Endothelial cell of umbilical vein (primary cell): ENCODE results near the gene RAB3B. TPM values are rescaled to one million over a fixed set of nuclear protein-coding genes. Genes with fewer than 3 reads are reported as not detected.

Experiments used
- BruUV-seq: library from RNA; stranded (reverse); fragments of 400-500 nt; replicated peaks from 2 replicates; lab custom pipeline; 2021; lab: Mats Ljungman, UMichigan
- CTCF ChIA-PET: fragments of 300-600, 350-600 bp; sonication (Branson Sonifier 250); formaldehyde crosslinking; loops from one replicate; lab custom pipeline; 2021; ENCODE audit warnings: antibody characterized with exemption, inconsistent platforms; lab: Charles Lee
- POLR2A ChIA-PET: fragments of 300-600, 350-600 bp; sonication (Branson Sonifier 250); formaldehyde crosslinking; loops from one replicate; lab custom pipeline; 2021; ENCODE audit warnings: antibody characterized with exemption, inconsistent platforms; lab: Charles Lee
- DNase-seq: peaks from one replicate; pipeline ENCODE4 v3.0.0-alpha.2; 2011; ENCODE audit warnings: low read depth, low spot score
- FAIRE-seq: peaks from 2 replicates; lab custom pipeline; 2011; peaks lifted over from hg19 to GRCh38; lab: Jason Lieb, UNC
- H2AFZ ChIP-seq: 2 replicates; pipeline ENCODE4 v1.6.0; 2012; ENCODE audit warnings: low read depth, low read length, control low read depth, inconsistent platforms
- H3K27ac ChIP-seq: 2 replicates; pipeline ENCODE4 v1.5.1; 2011; ENCODE audit warnings: low read depth, mild to moderate bottlenecking, control low read depth, low read length, moderate library complexity; ENCODE audit not compliant: insufficient read depth
- H3K27me3 ChIP-seq, 2 experiments: 2 replicates each; pipeline versions ENCODE4 v1.6.0 to v1.6.1; 2011; ENCODE audit warnings: low read length in 2 of 2, mixed read lengths in 1 of 2; ENCODE audit not compliant: control insufficient read depth in 2 of 2, insufficient read depth in 2 of 2
- H3K36me3 ChIP-seq, 2 experiments: 2 replicates in 1 of 2; 3 replicates in 1 of 2; pipeline ENCODE4 v1.5.1; 2011; ENCODE audit warnings: low read length in 2 of 2, mild to moderate bottlenecking in 1 of 2, moderate library complexity in 1 of 2; ENCODE audit not compliant: control insufficient read depth in 2 of 2, insufficient read depth in 2 of 2; ENCODE audit errors: extremely low read depth in 1 of 2
- H3K4me1 ChIP-seq: 3 replicates; pipeline ENCODE4 v1.5.1; 2011; ENCODE audit warnings: mild to moderate bottlenecking, low read length; ENCODE audit not compliant: control insufficient read depth, insufficient read depth; ENCODE audit errors: extremely low read depth
- H3K4me2 ChIP-seq: 2 replicates; pipeline ENCODE4 v1.6.1; 2011; ENCODE audit warnings: low read length, control low read depth, mixed read lengths; ENCODE audit not compliant: insufficient read depth
- H3K4me3 ChIP-seq, 3 experiments: fragments of 200-600 bp in 1 of 3; sonication (generic), shearing (Covaris generic) in 1 of 3; replicated peaks in 1 of 3; 2 replicates each; pipeline ENCODE4 v1.5.1; 2011 to 2016; ENCODE audit warnings: control low read depth in 3 of 3, low read length in 3 of 3, mild to moderate bottlenecking in 2 of 3, inconsistent platforms in 1 of 3, low read depth in 1 of 3, moderate library complexity in 1 of 3; ENCODE audit not compliant: insufficient read depth in 1 of 3
- H3K79me2 ChIP-seq: 2 replicates; pipeline ENCODE4 v1.6.0; 2012; ENCODE audit warnings: low read length, inconsistent platforms; ENCODE audit not compliant: control insufficient read depth, insufficient read depth
- H3K9ac ChIP-seq: replicated peaks from 2 replicates; pipeline ENCODE3; 2011; ENCODE audit warnings: low read length, control low read depth; ENCODE audit not compliant: insufficient read depth; ENCODE audit errors: extremely low read depth
- H3K9me1 ChIP-seq: replicated peaks from 3 replicates; pipeline ENCODE4 v1.6.0; 2011; ENCODE audit warnings: mild to moderate bottlenecking, low read length; ENCODE audit not compliant: control insufficient read depth, insufficient read depth; ENCODE audit errors: extremely low read depth
- H3K9me3 ChIP-seq: replicated peaks from 2 replicates; pipeline ENCODE4 v1.5.1; 2012; ENCODE audit warnings: low read length, inconsistent platforms; ENCODE audit not compliant: control insufficient read depth, insufficient read depth
- H4K20me1 ChIP-seq: replicated peaks from 2 replicates; pipeline ENCODE3; 2011; ENCODE audit warnings: mild to moderate bottlenecking, low read length; ENCODE audit not compliant: control insufficient read depth, insufficient read depth; ENCODE audit errors: extremely low read depth
- EZH2 ChIP-seq: IDR thresholded peaks from 2 replicates; pipeline ENCODE4 v1.6.1; 2012; ENCODE audit warnings: borderline replicate concordance, low read depth, mild to moderate bottlenecking, moderate library complexity, low read length, inconsistent platforms; ENCODE audit not compliant: severe bottlenecking
- FOS ChIP-seq: IDR thresholded peaks from 2 replicates; pipeline ENCODE4 v1.6.1; 2011; ENCODE audit warnings: mild to moderate bottlenecking, low read length, moderate library complexity, borderline replicate concordance; ENCODE audit not compliant: insufficient read depth
- GATA2 ChIP-seq: IDR thresholded peaks from 2 replicates; pipeline ENCODE4 v1.7.0; 2011; ENCODE audit warnings: low read depth, mild to moderate bottlenecking, moderate library complexity, mixed read lengths, low read length; ENCODE audit not compliant: insufficient read length, insufficient read depth
- MYC ChIP-seq: IDR thresholded peaks from one replicate; pipeline ENCODE4 v1.6.1; 2011; ENCODE audit warnings: mild to moderate bottlenecking, low read depth, low read length
- POLR2A ChIP-seq: IDR thresholded peaks from 2 replicates; pipeline ENCODE4 v1.6.1; 2012; ENCODE audit warnings: low read depth, mild to moderate bottlenecking, control low read depth, low read length
- POLR2AphosphoS5 ChIP-seq: IDR thresholded peaks from 2 replicates; pipeline ENCODE4 v1.6.1; 2012; ENCODE audit warnings: low read depth, mild to moderate bottlenecking, control low read depth, low read length, moderate library complexity; ENCODE audit not compliant: insufficient read depth
- dilution Hi-C: fragments of 300-500 bp; cut with MboI; formaldehyde crosslinking; loops from one replicate; pipeline ENCODE4 v1.15.0; 2019; ENCODE audit warnings: low sequenced_read_pairs; ENCODE audit not compliant: extremely low pct_ligation_motif_present
- intact Hi-C: fragments of 100-400 bp; cut with micrococcal nuclease; formaldehyde crosslinking; loops from one replicate; pipeline ENCODE4 v1.10.0; 2022
- polyA plus RNA-seq, 4 experiments: library from polyadenylated mRNA; depleted of rRNA in 3 of 4; stranded (reverse) in 3 of 4; unstranded in 1 of 4; fragments of >200 nt; gene quantifications; 2 replicates each; pipeline versions ENCODE4 v1.2.1 to v1.2.3, GENCODE V29; 2011 to 2012; ENCODE audit warnings: missing spikeins in 1 of 4
- total RNA-seq: library from RNA; stranded (reverse); gene quantifications from 2 replicates; pipeline ENCODE4 v1.2.3, GENCODE V29; 2021

Gene RAB3B
- total and polyA plus RNA-seq, 2 donors (not counting 3 experiments of a cell fraction or from before 2014, with no cell fraction given), result 4.1 to 10.4 TPM

DNA sequence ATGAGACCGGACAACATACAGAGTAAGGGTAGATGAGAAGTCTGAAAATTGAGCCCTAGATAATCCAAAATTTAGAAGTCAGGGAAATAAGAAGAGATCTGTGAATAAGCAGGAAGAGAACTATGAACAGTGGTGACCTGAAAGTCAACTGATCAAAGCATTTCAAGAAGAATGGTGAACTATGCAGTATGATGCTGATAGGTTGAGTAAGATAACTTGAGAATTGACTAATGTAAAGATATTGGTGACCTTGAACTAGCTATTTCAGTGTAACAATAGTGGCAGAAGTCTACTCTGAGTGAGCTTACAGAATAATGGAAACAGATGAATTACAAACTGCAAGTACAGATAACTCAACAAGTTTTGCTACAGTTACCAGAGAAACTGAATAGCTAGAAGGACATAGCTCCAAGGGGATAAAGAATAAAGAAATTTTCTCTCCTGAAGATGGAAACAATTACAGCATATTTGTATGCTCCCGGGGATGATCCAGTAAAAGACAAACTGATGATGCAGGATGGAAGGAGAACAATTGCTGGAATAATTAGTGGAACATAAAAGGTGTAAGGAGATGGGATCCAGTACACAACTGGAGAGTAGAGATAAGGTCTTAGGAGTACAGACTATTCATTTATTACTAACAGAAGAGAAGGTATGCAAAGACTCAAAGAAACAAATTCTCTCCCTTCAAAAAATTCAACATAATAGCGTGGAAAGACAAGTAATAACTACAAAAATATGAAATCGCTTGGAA, 122.8 kb downstream of the RAB3B start:
- Histone ChIP-seq H3K36me3 (no peaks in the 10 kb centered on the region), H3K9me3 (no peaks in the 10 kb centered on the region), H3K4me2 (no peak overlapping the region), H3K4me3 (no peak overlapping the region), H3K27ac (no peak overlapping the region), H3K9me1 (no peaks in the 10 kb centered on the region), H3K79me2 (peaks cover 76% of the 10 kb centered on the region), H3K9ac (no peak overlapping the region), H4K20me1 (no peaks in the 10 kb centered on the region), H3K4me1 (no peaks in the 10 kb centered on the region), H3K27me3 (no peaks in the 10 kb centered on the region), H2AFZ (no peak overlapping the region)
- FAIRE-seq (no peak), DNase-seq (no peak)
- dilution Hi-C loops, result no loop called here
- intact Hi-C loops, result no loop called here
- no TSS peak for BruUV-seq
- TF ChIP-seq FOS (no peak), POLR2AphosphoS5 (no peak)
- ChIA-PET POLR2A (no interaction called here), CTCF (interaction anchor here (1.1 to 1.3 kb wide), 2 partner anchors 9 kb away, joined by 4 read pairs; no protein-coding TSS in a partner anchor)

DNA sequence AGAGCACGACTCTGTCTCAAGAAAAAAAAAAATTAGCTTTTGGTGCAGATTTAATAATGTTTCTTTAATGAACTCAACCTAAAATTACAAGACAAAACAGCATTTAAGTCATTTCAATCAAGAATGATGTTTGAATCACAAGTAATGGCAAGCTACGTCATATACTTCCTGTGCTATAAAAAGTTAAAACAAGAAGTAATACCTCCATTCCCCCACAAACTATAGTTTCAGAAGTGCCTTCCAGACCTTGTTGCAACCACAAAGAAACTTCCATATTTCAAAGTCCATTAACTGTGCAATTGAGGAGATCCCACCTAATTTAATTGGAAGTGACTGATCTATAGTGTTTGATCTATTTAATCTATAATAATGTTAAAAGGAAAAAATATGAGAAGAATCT, 127.1 kb downstream of the RAB3B start:
- Histone ChIP-seq H3K4me2 (no peak overlapping the region), H3K79me2 (peaks cover 59% of the 10 kb centered on the region), H3K4me1 (no peaks in the 10 kb centered on the region), H3K9me3 (no peaks in the 10 kb centered on the region), H3K9ac (no peak overlapping the region), H2AFZ (no peak overlapping the region), H3K27ac (no peak overlapping the region), H4K20me1 (peaks cover 2% of the 10 kb centered on the region), H3K9me1 (no peaks in the 10 kb centered on the region), H3K4me3 (no peak overlapping the region), H3K36me3 (no peaks in the 10 kb centered on the region), H3K27me3 (no peaks in the 10 kb centered on the region)
- FAIRE-seq, result no peak
- ChIA-PET CTCF (interaction anchor here (0.6 to 2.0 kb wide), 2 partner anchors 12 to 593 kb away, joined by 3 to 5 read pairs; no protein-coding TSS in a partner anchor), POLR2A (no interaction called here)
- intact Hi-C loops (no loop called here), dilution Hi-C loops (no loop called here)
- no TSS peak for BruUV-seq
- TF ChIP-seq POLR2A, result no peak
- TF ChIP-seq EZH2, result no peak
- no peak for TF ChIP-seq MYC
- TF ChIP-seq GATA2, result no peak
- no peak for DNase-seq
